H9 (cell line): ENCODE data around the gene TPD52L1. TPM values are rescaled to one million over a fixed set of nuclear protein-coding genes. Genes with fewer than 3 reads are reported as not detected.

ENCODE experiments used
- DNase-seq: peaks from one replicate; pipeline ENCODE4 v3.0.0-alpha.2; 2017
- H2AFZ ChIP-seq: one replicate; pipeline ENCODE4 v1.6.1; 2013; ENCODE audit warnings: mild to moderate bottlenecking, low read length, control low read depth, moderate library complexity
- H2AK5ac ChIP-seq: 2 replicates; pipeline ENCODE4 v1.6.1; 2013; ENCODE audit warnings: low read length, control low read depth, mixed read lengths; ENCODE audit not compliant: insufficient read length
- H2BK120ac ChIP-seq: one replicate; pipeline ENCODE4 v1.6.1; 2013; ENCODE audit warnings: low read depth, mild to moderate bottlenecking, low read length, control low read depth, inconsistent platforms; ENCODE audit not compliant: poor library complexity, severe bottlenecking
- H2BK12ac ChIP-seq: 2 replicates; pipeline ENCODE4 v1.6.1; 2013; ENCODE audit warnings: low read length, control low read depth, mixed read lengths, low read depth; ENCODE audit not compliant: insufficient read length
- H2BK15ac ChIP-seq: 2 replicates; pipeline ENCODE4 v1.6.1; 2013; ENCODE audit warnings: low read depth, low read length, control low read depth
- H2BK20ac ChIP-seq: one replicate; pipeline ENCODE4 v1.6.1; 2013; ENCODE audit warnings: low read depth, mild to moderate bottlenecking, low read length, control low read depth, inconsistent platforms; ENCODE audit not compliant: poor library complexity, severe bottlenecking
- H2BK5ac ChIP-seq: 2 replicates; pipeline ENCODE4 v1.6.1; 2013; ENCODE audit warnings: low read length, control low read depth, mixed read lengths; ENCODE audit not compliant: insufficient read length
- H3K14ac ChIP-seq: 2 replicates; pipeline ENCODE4 v1.6.1; 2013; ENCODE audit warnings: low read length, control low read depth; ENCODE audit not compliant: insufficient read depth
- H3K18ac ChIP-seq: 2 replicates; pipeline ENCODE4 v1.6.1; 2013; ENCODE audit warnings: low read depth, mild to moderate bottlenecking, mixed read lengths, low read length, control low read depth; ENCODE audit not compliant: insufficient read length
- H3K23ac ChIP-seq: 2 replicates; pipeline ENCODE4 v1.6.1; 2013; ENCODE audit warnings: low read length, control low read depth, mixed read lengths, low read depth; ENCODE audit not compliant: insufficient read length
- H3K23me2 ChIP-seq: 2 replicates; pipeline ENCODE4 v1.6.1; 2013; ENCODE audit warnings: low read depth, mild to moderate bottlenecking, mixed read lengths, low read length, control low read depth; ENCODE audit not compliant: insufficient read length, poor library complexity, severe bottlenecking
- H3K27ac ChIP-seq: 2 replicates; pipeline ENCODE4 v1.5.1; 2013; ENCODE audit warnings: low read length, control low read depth, mixed read lengths, low read depth; ENCODE audit not compliant: insufficient read length
- H3K27me3 ChIP-seq: 2 replicates; pipeline ENCODE4 v1.6.1; 2013; ENCODE audit warnings: low read length, control low read depth, inconsistent platforms; ENCODE audit not compliant: insufficient read depth
- H3K4ac ChIP-seq: 2 replicates; pipeline ENCODE4 v1.6.1; 2013; ENCODE audit warnings: low read depth, mild to moderate bottlenecking, control low read depth, inconsistent platforms, low read length, moderate library complexity
- H3K4me1 ChIP-seq: 2 replicates; pipeline ENCODE4 v1.6.1; 2013; ENCODE audit warnings: low read length, control low read depth, inconsistent platforms; ENCODE audit not compliant: insufficient read depth
- H3K4me2 ChIP-seq: 2 replicates; pipeline ENCODE4 v1.6.1; 2013; ENCODE audit warnings: low read length, control low read depth, mixed read lengths; ENCODE audit not compliant: insufficient read length, insufficient read depth
- H3K56ac ChIP-seq: 2 replicates; pipeline ENCODE4 v1.6.1; 2013; ENCODE audit warnings: low read depth, mild to moderate bottlenecking, mixed read lengths, low read length, control low read depth; ENCODE audit not compliant: insufficient read length
- H3K79me1 ChIP-seq: 2 replicates; pipeline ENCODE4 v1.6.1; 2013; ENCODE audit warnings: low read depth, mild to moderate bottlenecking, moderate library complexity, low read length, control low read depth, inconsistent platforms; ENCODE audit not compliant: insufficient read depth, poor library complexity, severe bottlenecking
- H3K79me2 ChIP-seq: 2 replicates; pipeline ENCODE4 v1.6.1; 2013; ENCODE audit warnings: low read length, control low read depth, inconsistent platforms; ENCODE audit not compliant: insufficient read depth
- H3K9ac ChIP-seq: 2 replicates; pipeline ENCODE4 v1.6.1; 2013; ENCODE audit warnings: low read length, control low read depth, mixed read lengths; ENCODE audit not compliant: insufficient read length; ENCODE audit errors: extremely low read depth
- H3K9me3 ChIP-seq: one replicate; pipeline ENCODE4 v1.6.1; 2013; ENCODE audit warnings: low read depth, low read length, inconsistent platforms; ENCODE audit not compliant: control insufficient read depth
- H3T11ph ChIP-seq: one replicate; pipeline ENCODE4 v1.6.1; 2013; ENCODE audit warnings: mild to moderate bottlenecking, low read length, control low read depth, inconsistent platforms
- H4K20me1 ChIP-seq: one replicate; pipeline ENCODE4 v1.6.1; 2013; ENCODE audit not compliant: control insufficient read depth, insufficient read length, insufficient read depth
- H4K5ac ChIP-seq: 2 replicates; pipeline ENCODE4 v1.6.1; 2013; ENCODE audit warnings: low read depth, mild to moderate bottlenecking, mixed read lengths, low read length, control low read depth; ENCODE audit not compliant: insufficient read length
- H4K8ac ChIP-seq: replicated peaks from 2 replicates; pipeline ENCODE4 v1.6.1; 2013; ENCODE audit warnings: low read length, control low read depth, mixed read lengths, low read depth; ENCODE audit not compliant: insufficient read length
- H4K91ac ChIP-seq: 2 replicates; pipeline ENCODE4 v1.6.1; 2013; ENCODE audit warnings: low read depth, mild to moderate bottlenecking, moderate library complexity, mixed read lengths, low read length, control low read depth; ENCODE audit not compliant: insufficient read length
- H3K27ac Mint-ChIP-seq, 3 experiments: 2 replicates in 2 of 3; 3 replicates in 1 of 3; pipeline ENCODE4 v1.8.0; 2020 to 2021; ENCODE audit warnings: mixed read lengths in 3 of 3, mild to moderate bottlenecking in 1 of 3, moderate library complexity in 1 of 3
- H3K27me3 Mint-ChIP-seq: 2 replicates; pipeline ENCODE4 v1.8.0; 2021; ENCODE audit warnings: low read depth, mild to moderate bottlenecking, moderate library complexity, mixed read lengths
- H3K36me3 Mint-ChIP-seq, 3 experiments: 2 replicates in 2 of 3; 3 replicates in 1 of 3; pipeline ENCODE4 v1.8.0; 2020 to 2021; ENCODE audit warnings: low read depth in 3 of 3, mixed read lengths in 3 of 3; ENCODE audit not compliant: insufficient read depth in 1 of 3
- H3K4me1 Mint-ChIP-seq, 2 experiments: 2 replicates each; pipeline ENCODE4 v1.8.0; 2020; ENCODE audit warnings: mixed read lengths in 2 of 2
- H3K4me3 Mint-ChIP-seq, 2 experiments: 2 replicates in 1 of 2; 3 replicates in 1 of 2; pipeline ENCODE4 v1.8.0; 2020 to 2021; ENCODE audit warnings: mild to moderate bottlenecking in 2 of 2, mixed read lengths in 2 of 2, moderate library complexity in 1 of 2
- H3K9me3 Mint-ChIP-seq, 2 experiments: 2 replicates in 1 of 2; 3 replicates in 1 of 2; pipeline ENCODE4 v1.8.0; 2020; ENCODE audit warnings: mild to moderate bottlenecking in 2 of 2, mixed read lengths in 2 of 2, moderate library complexity in 1 of 2
- CTCF ChIP-seq: fragments of 200-600 bp; sonication (generic); conservative IDR thresholded peaks from 3 replicates; pipeline ENCODE4 v1.8.0; 2021; ENCODE audit warnings: antibody characterized with exemption, mild to moderate bottlenecking
- WGBS: extraction: QIAGEN DNeasy Blood & Tissue Kit; methylation state at CpG from one replicate; pipeline ENCODE4 v1.1.7; 2013; ENCODE audit warnings: missing lambda C conversion rate, low lambda C conversion rate, mixed read lengths; ENCODE audit not compliant: insufficient read length; ENCODE audit errors: extremely low coverage; 5-methylcytosine and 5-hydroxymethylcytosine counted together
- total RNA-seq: library from RNA; stranded (reverse); gene quantifications from 2 replicates; pipeline ENCODE4 v1.2.1, GENCODE V29; 2021

The TPD52L1 gene
- total RNA-seq, 1 experiment from 2014 or later: 6.6 TPM

- Histone ChIP-seq H2BK120ac (no peak overlapping the region), H4K91ac (no peak overlapping the region)
- WGBS: no CpG with 5 or more reads among the region's 1 CpG
These were observed 11.7 kb downstream of the TPD52L1 start for GRCh38 chr6:125165256-125165655.

More at GRCh38 chr6:125165256-125165655, 11.7 kb downstream of the TPD52L1 start:
- Histone ChIP-seq H3K18ac (no peak overlapping the region), H4K5ac (no peak overlapping the region), H2AK5ac (no peak overlapping the region), H3K27ac (no peak overlapping the region), H3K56ac (no peak overlapping the region), H3K4me2 (no peak overlapping the region), H2BK20ac (no peak overlapping the region), H3K4ac (no peak overlapping the region), H3K4me1 (no peaks in the 10 kb centered on the region), H3K23me2 (no peaks in the 10 kb centered on the region), H3K79me2 (no peaks in the 10 kb centered on the region), H3K23ac (no peak overlapping the region), H3T11ph (no peak overlapping the region), H2AFZ (no peak overlapping the region), H3K79me1 (no peaks in the 10 kb centered on the region), H4K20me1 (no peaks in the 10 kb centered on the region), H3K14ac (no peak overlapping the region), H3K9ac (no peak overlapping the region), H4K8ac (no peak overlapping the region), H2BK5ac (no peak overlapping the region), H3K27me3 (no peaks in the 10 kb centered on the region), H3K9me3 (no peaks in the 10 kb centered on the region), H2BK12ac (no peak overlapping the region), H2BK15ac (no peak overlapping the region)
- Mint-ChIP-seq H3K9me3 (peaks cover 0 to 3% of the 10 kb centered on the region in 2 experiments; a peak in 2 of 5 replicates), H3K27ac (no peak overlapping the region), H3K4me1 (no peaks in the 10 kb centered on the region), H3K36me3 (no peaks in the 10 kb centered on the region), H3K27me3 (no peaks in the 10 kb centered on the region), H3K4me3 (no peak overlapping the region)
- TF ChIP-seq CTCF: no peak
- no peak for DNase-seq
